CD14-positive monocyte (primary cell): Measurements from ENCODE around the gene DNAH1. TPM values are rescaled to one million over a fixed set of nuclear protein-coding genes. Genes with fewer than 3 reads are reported as not detected.
A peak's percentile ranks its signal among the peaks of the same experiment; 100 is the strongest.

Source experiments
- DNase-seq, 3 donors: peaks; one replicate each; pipeline ENCODE4 v3.0.0-alpha.2; 2011 to 2022
- H2AFZ ChIP-seq: 2 replicates; pipeline ENCODE4 v1.6.0; 2012; ENCODE audit warnings: mild to moderate bottlenecking, low read depth, low read length, inconsistent platforms; ENCODE audit not compliant: insufficient read depth, poor library complexity, severe bottlenecking
- H3K27ac ChIP-seq, 2 donors: 1 replicate in 1 of 2; 2 replicates in 1 of 2; pipeline ENCODE4 v1.5.1; 2012 to 2013; ENCODE audit warnings: low read length in 2 of 2, control low read depth in 1 of 2, inconsistent platforms in 1 of 2, low read depth in 1 of 2, mild to moderate bottlenecking in 1 of 2
- H3K27me3 ChIP-seq, 2 donors: one replicate each; pipeline versions ENCODE4 v1.6.0 to v1.6.1; 2011 to 2013; ENCODE audit warnings: low read length in 2 of 2; ENCODE audit not compliant: control insufficient read depth in 2 of 2, insufficient read depth in 2 of 2
- H3K36me3 ChIP-seq, 2 donors: replicated peaks in 1 of 2; 1 replicate in 1 of 2; 2 replicates in 1 of 2; pipeline versions ENCODE4 v1.5.1 to v1.6.1; 2012 to 2013; ENCODE audit warnings: low read length in 2 of 2, control low read depth in 1 of 2, inconsistent platforms in 1 of 2, mild to moderate bottlenecking in 1 of 2; ENCODE audit not compliant: insufficient read depth in 2 of 2, control insufficient read depth in 1 of 2
- H3K4me1 ChIP-seq, 2 donors: 1 replicate in 1 of 2; 2 replicates in 1 of 2; pipeline versions ENCODE4 v1.5.1 to v1.6.1; 2012 to 2013; ENCODE audit warnings: low read length in 2 of 2, control low read depth in 1 of 2, inconsistent platforms in 1 of 2, mild to moderate bottlenecking in 1 of 2, moderate library complexity in 1 of 2; ENCODE audit not compliant: insufficient read depth in 2 of 2, control insufficient read depth in 1 of 2
- H3K4me2 ChIP-seq: replicated peaks from 2 replicates; pipeline ENCODE3; 2012; ENCODE audit warnings: low read length, moderate library complexity, mild to moderate bottlenecking; ENCODE audit not compliant: poor library complexity, severe bottlenecking; ENCODE audit errors: extremely low read depth
- H3K4me3 ChIP-seq, 3 experiments: fragments of 200-600 bp in 1 of 3; sonication (generic) in 1 of 3; replicated peaks in 1 of 3; 1 replicate in 2 of 3; 2 replicates in 1 of 3; pipeline ENCODE4 v1.5.1; 2011 to 2013; ENCODE audit warnings: low read length in 3 of 3, mild to moderate bottlenecking in 3 of 3, control low read depth in 2 of 3, low read depth in 2 of 3, inconsistent platforms in 1 of 3, moderate library complexity in 1 of 3
- H3K79me2 ChIP-seq: 2 replicates; pipeline ENCODE4 v1.6.0; 2012; ENCODE audit warnings: mild to moderate bottlenecking, control low read depth, inconsistent platforms, low read length, moderate library complexity; ENCODE audit not compliant: insufficient read depth
- H3K9ac ChIP-seq: 2 replicates; pipeline ENCODE4 v1.6.0; 2017; ENCODE audit warnings: low read length, mild to moderate bottlenecking; ENCODE audit not compliant: insufficient read depth, poor library complexity, severe bottlenecking
- H3K9me3 ChIP-seq, 2 donors: replicated peaks in 1 of 2; 1 replicate in 1 of 2; 2 replicates in 1 of 2; pipeline versions ENCODE4 v1.5.1 to v1.6.1; 2012 to 2013; ENCODE audit warnings: low read length in 2 of 2, control low read depth in 1 of 2; ENCODE audit not compliant: control insufficient read depth in 1 of 2, insufficient read depth in 1 of 2
- H4K20me1 ChIP-seq: 2 replicates; pipeline ENCODE4 v1.6.0; 2012; ENCODE audit warnings: mild to moderate bottlenecking, low read length, control low read depth, moderate library complexity; ENCODE audit not compliant: insufficient read depth
- H3K27ac Mint-ChIP-seq, 7 donors: one replicate each; pipeline ENCODE4 v1.8.0; 2020; ENCODE audit warnings: mild to moderate bottlenecking in 7 of 7, mixed read lengths in 7 of 7, moderate library complexity in 6 of 7, inconsistent platforms in 2 of 7
- H3K27me3 Mint-ChIP-seq, 3 donors: one replicate each; pipeline ENCODE4 v1.8.0; 2021 to 2022; ENCODE audit warnings: low read depth in 3 of 3, mild to moderate bottlenecking in 3 of 3, mixed read lengths in 3 of 3, moderate library complexity in 3 of 3, inconsistent platforms in 1 of 3
- H3K36me3 Mint-ChIP-seq, 2 donors: one replicate each; pipeline ENCODE4 v1.8.0; 2020; ENCODE audit warnings: mixed read lengths in 2 of 2, inconsistent platforms in 1 of 2, mild to moderate bottlenecking in 1 of 2
- H3K4me1 Mint-ChIP-seq: one replicate; pipeline ENCODE4 v1.8.0; 2020; ENCODE audit warnings: mild to moderate bottlenecking, mixed read lengths
- H3K4me3 Mint-ChIP-seq, 2 donors: one replicate each; pipeline ENCODE4 v1.8.0; 2020; ENCODE audit warnings: mild to moderate bottlenecking in 2 of 2, mixed read lengths in 2 of 2, moderate library complexity in 1 of 2
- H3K9me3 Mint-ChIP-seq, 7 donors: one replicate each; pipeline ENCODE4 v1.8.0; 2020 to 2022; ENCODE audit warnings: mixed read lengths in 7 of 7, mild to moderate bottlenecking in 6 of 7, moderate library complexity in 6 of 7, inconsistent platforms in 2 of 7
- CTCF ChIP-seq: fragments of 200-600 bp; IDR thresholded peaks from one replicate; pipeline ENCODE4 v1.8.0; 2022; ENCODE audit warnings: antibody characterized with exemption, mild to moderate bottlenecking
- WGBS: methylation state at CpG from one replicate; pipeline ENCODE4 v1.1.5; 2013; ENCODE audit warnings: missing lambda C conversion rate; ENCODE audit not compliant: insufficient coverage; 5-methylcytosine and 5-hydroxymethylcytosine counted together
- intact Hi-C, 2 donors: fragments of 100-400 bp; cut with micrococcal nuclease; formaldehyde crosslinking; loops; one replicate each; pipeline versions ENCODE4 v1.15.0 to v1.15.1; 2023
- polyA plus RNA-seq, 3 donors: library from polyadenylated mRNA; depleted of rRNA in 1 of 3; unstranded in 2 of 3; stranded (reverse) in 1 of 3; fragments of 300-500 nt in 2 of 3; fragments of >200 nt in 1 of 3; fragmentation: Illumina TruSeq in 2 of 3; gene quantifications; 1 replicate in 2 of 3; 2 replicates in 1 of 3; pipeline ENCODE4 v1.2.3, GENCODE V29; 2012 to 2021

Gene DNAH1
- polyA plus RNA-seq, 3 donors: 0.15 to 47.0 (median 0.25) TPM

- H3K27ac Mint-ChIP-seq: peak overlapping the region in 1 of 7 donors; percentile 33
- H2AFZ ChIP-seq: no peak overlapping the region
- TF ChIP-seq CTCF: no peak
- H3K36me3 Mint-ChIP-seq: peaks cover 53 to 54% of the 10 kb centered on the region in 2 donors
- intact Hi-C loops: no loop called here
- peaks cover 10 to 42% of the 10 kb centered on the region in 2 donors for H3K36me3 ChIP-seq
- no peak overlapping the region for H3K4me3 ChIP-seq
- peaks cover 35% of the 10 kb centered on the region for H3K4me1 Mint-ChIP-seq
- H3K9me3 Mint-ChIP-seq: no peaks in the 10 kb centered on the region
- 89% methylated on average over 1 of the region's 1 CpG for WGBS
- H3K9ac ChIP-seq: no peak overlapping the region
- H3K27me3 Mint-ChIP-seq: peaks cover 0 to 3% (median 0%) of the 10 kb centered on the region in 3 donors
- no peaks in the 10 kb centered on the region for H4K20me1 ChIP-seq
- no peaks in the 10 kb centered on the region for H3K27me3 ChIP-seq
- no peaks in the 10 kb centered on the region for H3K79me2 ChIP-seq
- no peak overlapping the region for H3K27ac ChIP-seq
- DNase-seq: no peak
- H3K4me1 ChIP-seq: peaks cover 17 to 22% of the 10 kb centered on the region in 2 donors
- no peak overlapping the region for H3K4me2 ChIP-seq
- H3K9me3 ChIP-seq: no peaks in the 10 kb centered on the region
- H3K4me3 Mint-ChIP-seq: no peak overlapping the region
Measured at GRCh38 chr3:52308308-52308707, 7.8 kb upstream of the DNAH1 start.

GRCh38 chr3:52310861-52311575 lies 5.1 kb upstream of the DNAH1 start:
- Mint-ChIP-seq H3K27ac (peak overlapping the region in 3 of 7 donors; percentile 45 to 68 (median 46)), H3K4me3 (no peak overlapping the region), H3K9me3 (no peaks in the 10 kb centered on the region), H3K27me3 (peaks cover 0 to 3% (median 0%) of the 10 kb centered on the region in 3 donors), H3K4me1 (peaks cover 49% of the 10 kb centered on the region), H3K36me3 (peaks cover 39 to 51% of the 10 kb centered on the region in 2 donors)
- Histone ChIP-seq H3K79me2 (peaks cover 3% of the 10 kb centered on the region), H3K9ac (no peak overlapping the region), H2AFZ (no peak overlapping the region), H3K9me3 (no peaks in the 10 kb centered on the region), H3K27ac (no peak overlapping the region), H3K4me1 (peaks cover 38 to 42% of the 10 kb centered on the region in 2 donors), H3K36me3 (peaks cover 10 to 26% of the 10 kb centered on the region in 2 donors), H4K20me1 (no peaks in the 10 kb centered on the region), H3K27me3 (no peaks in the 10 kb centered on the region), H3K4me2 (no peak overlapping the region), H3K4me3 (no peak overlapping the region)
- intact Hi-C loops: no loop called here
- no peak for DNase-seq
- 98% methylated on average over 5 of the region's 9 CpGs for WGBS
- TF ChIP-seq CTCF: no peak
